ENCODE data around the gene SUV39H2. TPM values are rescaled to one million over a fixed set of nuclear protein-coding genes. Genes with fewer than 3 reads are reported as not detected.

The SUV39H2 gene
- total RNA-seq, 4 donors from 2014 or later: 2.3 to 11.2 (median 5.9) TPM

GRCh38 chr10:14852236-14852635 lies 26.4 kb upstream of the SUV39H2 start:
- 98% methylated on average over 3 of the region's 3 CpGs for WGBS
- no peak for DNase-seq (ENCODE audit: low spot score in 2 of 2)
- Histone ChIP-seq H3K36me3 (peaks cover 29% of the 10 kb centered on the region), H3K4me1 (no peaks in the 10 kb centered on the region), H3K4me3 (no peak overlapping the region), H3K27me3 (no peaks in the 10 kb centered on the region), H3K27ac (no peak overlapping the region), H3K9me3 (no peaks in the 10 kb centered on the region)
- TF ChIP-seq POLR2A (IDR thresholded peaks at IDR 0.05) (no peak), EP300 (IDR thresholded peaks at IDR 0.05) (no peak), POLR2AphosphoS5 (IDR thresholded peaks at IDR 0.05) (no peak)
- TF ChIP-seq, protein P1, sequence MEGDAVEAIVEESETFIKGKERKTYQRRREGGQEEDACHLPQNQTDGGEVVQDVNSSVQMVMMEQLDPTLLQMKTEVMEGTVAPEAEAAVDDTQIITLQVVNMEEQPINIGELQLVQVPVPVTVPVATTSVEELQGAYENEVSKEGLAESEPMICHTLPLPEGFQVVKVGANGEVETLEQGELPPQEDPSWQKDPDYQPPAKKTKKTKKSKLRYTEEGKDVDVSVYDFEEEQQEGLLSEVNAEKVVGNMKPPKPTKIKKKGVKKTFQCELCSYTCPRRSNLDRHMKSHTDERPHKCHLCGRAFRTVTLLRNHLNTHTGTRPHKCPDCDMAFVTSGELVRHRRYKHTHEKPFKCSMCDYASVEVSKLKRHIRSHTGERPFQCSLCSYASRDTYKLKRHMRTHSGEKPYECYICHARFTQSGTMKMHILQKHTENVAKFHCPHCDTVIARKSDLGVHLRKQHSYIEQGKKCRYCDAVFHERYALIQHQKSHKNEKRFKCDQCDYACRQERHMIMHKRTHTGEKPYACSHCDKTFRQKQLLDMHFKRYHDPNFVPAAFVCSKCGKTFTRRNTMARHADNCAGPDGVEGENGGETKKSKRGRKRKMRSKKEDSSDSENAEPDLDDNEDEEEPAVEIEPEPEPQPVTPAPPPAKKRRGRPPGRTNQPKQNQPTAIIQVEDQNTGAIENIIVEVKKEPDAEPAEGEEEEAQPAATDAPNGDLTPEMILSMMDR (IDR thresholded peaks at IDR 0.05): no peak

DNA sequence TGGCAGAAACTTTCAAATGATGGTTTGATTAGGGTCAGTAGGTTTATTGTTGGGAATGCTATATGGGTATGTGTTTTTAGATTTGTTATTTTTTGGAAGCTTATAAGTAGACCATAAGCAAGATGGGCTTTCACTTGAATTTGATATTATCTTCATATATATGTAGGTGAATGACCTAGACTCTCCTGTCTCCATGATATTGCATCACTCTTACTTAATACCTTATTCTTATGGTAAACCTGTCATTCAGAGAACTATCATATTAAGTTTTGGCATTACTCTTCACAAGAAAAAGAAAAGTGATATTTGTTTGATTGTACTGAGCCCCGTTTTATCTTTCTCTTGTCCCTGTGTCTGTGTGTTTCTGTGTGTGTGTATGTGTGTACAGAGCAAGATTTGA lies 23.2 kb upstream of the SUV39H2 start:
- Histone ChIP-seq H3K9me3 (no peaks in the 10 kb centered on the region), H3K27ac (no peak overlapping the region), H3K4me3 (no peak overlapping the region), H3K36me3 (peaks cover 35% of the 10 kb centered on the region), H3K27me3 (no peaks in the 10 kb centered on the region), H3K4me1 (no peaks in the 10 kb centered on the region)
- TF ChIP-seq POLR2AphosphoS5 (IDR thresholded peaks at IDR 0.05): no peak
- TF ChIP-seq, protein P1 (IDR thresholded peaks at IDR 0.05): no peak
- no peak for TF ChIP-seq EP300 (IDR thresholded peaks at IDR 0.05)
- no peak for TF ChIP-seq POLR2A (IDR thresholded peaks at IDR 0.05)
- 94% methylated on average over 1 of the region's 1 CpG for WGBS
- no peak for DNase-seq (ENCODE audit: low spot score in 2 of 2)

DNA sequence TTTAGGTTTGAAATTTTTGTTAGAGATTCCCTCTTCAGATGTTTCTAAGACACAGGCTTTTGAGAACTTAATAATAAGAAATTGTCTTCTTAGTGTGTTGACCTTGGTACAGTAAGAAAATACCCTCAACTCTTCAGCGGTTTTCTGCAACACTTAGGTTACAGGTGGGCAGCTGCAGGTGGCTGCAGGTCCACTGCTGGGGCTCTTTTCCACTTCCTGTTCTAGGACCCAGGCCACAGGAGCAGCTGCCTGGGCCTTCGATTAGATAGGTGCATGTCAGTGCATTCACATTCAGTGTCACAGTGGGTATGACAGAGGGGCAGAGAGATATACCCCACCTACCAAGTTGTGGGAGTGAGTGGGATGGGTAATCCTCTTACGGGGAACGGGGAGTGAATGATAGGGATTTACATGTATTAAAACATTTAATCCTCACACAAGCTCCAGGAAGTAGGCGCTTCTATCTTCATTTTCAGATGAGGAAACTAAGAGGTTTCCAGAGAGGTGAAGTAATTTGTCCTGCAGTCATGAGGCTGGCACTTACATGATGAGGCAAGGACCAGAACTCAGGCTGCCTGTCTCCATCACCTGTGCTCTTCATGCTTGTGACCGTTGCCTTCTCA lies 20.2 kb upstream of the SUV39H2 start:
- Histone ChIP-seq H3K9me3 (no peaks in the 10 kb centered on the region), H3K4me3 (no peak overlapping the region), H3K27ac (no peak overlapping the region), H3K4me1 (no peaks in the 10 kb centered on the region), H3K27me3 (no peaks in the 10 kb centered on the region), H3K36me3 (peaks cover 41% of the 10 kb centered on the region)
- TF ChIP-seq, protein P1 (IDR thresholded peaks at IDR 0.05): no peak
- TF ChIP-seq EP300 (IDR thresholded peaks at IDR 0.05) (no peak), POLR2A (IDR thresholded peaks at IDR 0.05) (no peak), POLR2AphosphoS5 (IDR thresholded peaks at IDR 0.05) (no peak)
- DNase-seq (ENCODE audit: low spot score in 2 of 2): no peak
- 91% methylated on average over 6 of the region's 6 CpGs for WGBS

GRCh38 chr10:14859043-14859442 lies 19.6 kb upstream of the SUV39H2 start:
- DNase-seq (ENCODE audit: low spot score in 2 of 2): no peak
- Histone ChIP-seq H3K9me3 (no peaks in the 10 kb centered on the region), H3K27me3 (no peaks in the 10 kb centered on the region), H3K4me1 (no peaks in the 10 kb centered on the region), H3K4me3 (no peak overlapping the region), H3K36me3 (peaks cover 41% of the 10 kb centered on the region), H3K27ac (no peak overlapping the region)
- TF ChIP-seq, protein P1 (IDR thresholded peaks at IDR 0.05): no peak
- TF ChIP-seq EP300 (IDR thresholded peaks at IDR 0.05) (no peak), POLR2A (IDR thresholded peaks at IDR 0.05) (no peak), POLR2AphosphoS5 (IDR thresholded peaks at IDR 0.05) (no peak)
- WGBS: 81% methylated on average over 5 of the region's 5 CpGs

- H3K36me3 ChIP-seq: peaks cover 35% of the 10 kb centered on the region
These were observed 18.9 kb upstream of the SUV39H2 start for GRCh38 chr10:14859775-14860174.

More at GRCh38 chr10:14859775-14860174, 18.9 kb upstream of the SUV39H2 start:
- TF ChIP-seq POLR2A (IDR thresholded peaks at IDR 0.05): no peak
- TF ChIP-seq POLR2AphosphoS5 (IDR thresholded peaks at IDR 0.05): no peak
- no peak for TF ChIP-seq EP300 (IDR thresholded peaks at IDR 0.05)
- TF ChIP-seq, protein P1 (IDR thresholded peaks at IDR 0.05): no peak
- H3K9me3 ChIP-seq: no peaks in the 10 kb centered on the region
- H3K27ac ChIP-seq: no peak overlapping the region
- H3K27me3 ChIP-seq: no peaks in the 10 kb centered on the region
- H3K4me1 ChIP-seq: no peaks in the 10 kb centered on the region
- no peak overlapping the region for H3K4me3 ChIP-seq
- no peak for DNase-seq (ENCODE audit: low spot score in 2 of 2)

Measured in suprapubic skin (tissue), 4 donors.